HCT116 (cell line): Measurements from ENCODE around the gene KRTDAP.

Source experiments
- CTCF ChIP-seq, 3 experiments: fragments of 200-600 bp in 1 of 3; sonication (generic) in 1 of 3; IDR thresholded peaks in 2 of 3; conservative IDR thresholded peaks in 1 of 3; 2 replicates each; pipeline ENCODE4 v1.5.1; 2012 to 2017; ENCODE audit warnings: low read depth in 2 of 3, low read length in 2 of 3, antibody characterized with exemption in 1 of 3, borderline replicate concordance in 1 of 3, control low read depth in 1 of 3, mild to moderate bottlenecking in 1 of 3, mixed read lengths in 1 of 3, mixed run types in 1 of 3, moderate library complexity in 1 of 3; ENCODE audit not compliant: insufficient read depth in 1 of 3
- POLR2A ChIP-seq: IDR thresholded peaks from 2 replicates; pipeline ENCODE4 v1.7.0; 2011; ENCODE audit warnings: borderline replicate concordance; ENCODE audit not compliant: insufficient read depth, insufficient read length; ENCODE audit errors: extremely low read depth
- REST ChIP-seq: IDR thresholded peaks from 2 replicates; pipeline ENCODE4 v1.6.1; 2012; ENCODE audit warnings: low read depth
- SP1 ChIP-seq: IDR thresholded peaks from 2 replicates; pipeline ENCODE4 v1.6.1; 2012; ENCODE audit warnings: low read depth

- no peak for TF ChIP-seq CTCF (IDR thresholded peaks at IDR 0.05 in 2 of 3, conservative IDR thresholded peaks at IDR 0.05 in 1 of 3; ENCODE audit: borderline replicate concordance in 1 of 3, insufficient read depth in 1 of 3, low read depth in 2 of 3, low read length in 2 of 3)
- no peak for TF ChIP-seq REST
- no peak for TF ChIP-seq POLR2A
- no peak for TF ChIP-seq SP1
Observed at GRCh38 chr19:35461060-35461459, 29.2 kb downstream of the KRTDAP start.
